Erythroblast (primary cell): ENCODE data around the gene RRAGC.

Source experiments
- GATA1 ChIP-seq: IDR thresholded peaks from 2 replicates; pipeline ENCODE4 v1.6.1; 2011; ENCODE audit warnings: low read depth, mild to moderate bottlenecking, control low read depth, low read length, moderate library complexity
- POLR2A ChIP-seq: IDR thresholded peaks from 2 replicates; pipeline ENCODE4 v1.6.1; 2011; ENCODE audit warnings: mild to moderate bottlenecking, low read length

DNA sequence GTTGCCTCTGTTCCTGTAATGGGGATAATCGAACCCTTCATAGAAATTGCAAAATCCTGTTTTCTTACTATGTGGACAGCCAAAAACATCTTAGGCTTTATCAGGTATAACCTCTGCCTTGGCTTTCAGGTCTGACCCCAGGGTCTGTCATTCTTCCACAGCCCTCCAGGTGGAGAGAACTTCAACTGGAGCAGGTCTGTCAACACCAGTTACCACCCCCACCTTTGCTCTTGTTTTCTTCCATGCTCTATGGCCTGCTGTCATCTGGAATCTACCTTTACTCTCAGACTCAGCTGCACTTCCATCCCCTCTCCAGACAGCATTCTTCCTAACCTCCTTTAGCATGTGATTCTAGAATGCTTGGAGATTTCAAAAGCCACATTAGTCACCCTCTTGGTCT lies 32.2 kb upstream of the RRAGC start:
- no peak for TF ChIP-seq POLR2A
- TF ChIP-seq GATA1: no peak
